Left lung (tissue), 10 donors: ENCODE data around the gene FDXR. TPM values are rescaled to one million over a fixed set of nuclear protein-coding genes. Genes with fewer than 3 reads are reported as not detected.

Experiments
- ATAC-seq: fragments of 200-7000 bp; cut with Tn5 transposase; one replicate; pipeline ENCODE4 v1.9.1; 2020; ENCODE audit warnings: moderate library complexity
- DNase-seq, 4 donors: peaks; one replicate each; pipeline ENCODE4 v3.0.0-alpha.2; 2013 to 2020
- H3K27ac ChIP-seq, 2 donors: fragments of 200-600 bp; sonication (generic) in 1 of 2; one replicate each; pipeline versions ENCODE4 v1.5.0 to v1.8.0; 2020 to 2021
- H3K27me3 ChIP-seq, 2 donors: fragments of 200-600 bp; sonication (generic) in 1 of 2; one replicate each; pipeline versions ENCODE4 v1.5.0 to v1.8.0; 2020 to 2021
- H3K36me3 ChIP-seq, 2 donors: fragments of 200-600 bp; sonication (generic) in 1 of 2; one replicate each; pipeline versions ENCODE4 v1.5.0 to v1.8.0; 2020 to 2021
- H3K4me1 ChIP-seq, 2 donors: fragments of 200-600 bp; one replicate each; pipeline ENCODE4 v1.8.0; 2021
- H3K4me3 ChIP-seq, 2 donors: fragments of 200-600 bp; sonication (generic) in 1 of 2; one replicate each; pipeline versions ENCODE4 v1.5.0 to v1.8.0; 2020 to 2021; ENCODE audit warnings: mild to moderate bottlenecking in 1 of 2
- H3K9me3 ChIP-seq, 2 donors: fragments of 200-600 bp; sonication (generic) in 1 of 2; one replicate each; pipeline versions ENCODE4 v1.5.0 to v1.8.0; 2020 to 2021
- intact Hi-C, 2 donors: fragments of 100-400 bp; cut with DNase I; formaldehyde crosslinking; loops; one replicate each; pipeline versions ENCODE4 v1.11.2 to v1.14.2; 2022
- polyA plus RNA-seq, 6 donors: library from polyadenylated mRNA; unstranded; fragments of 120-200 nt; gene quantifications; one replicate each; pipeline ENCODE4 v1.2.1, GENCODE V29; 2013; ENCODE audit not compliant: insufficient read length in 6 of 6
- total RNA-seq, 2 donors: library from RNA; stranded (reverse); fragmentation: NEBNext Ultra II Directional; extraction: Animal tissue kit (Norgen Biotek cat#: 25700); gene quantifications; one replicate each; pipeline ENCODE4 v1.2.1, GENCODE V29; 2021
- TF ChIP-seq, protein P1 (sequence below), 2 donors: fragments of 200-600 bp; sonication (generic) in 1 of 2; IDR thresholded peaks; one replicate each; pipeline versions ENCODE4 v1.5.0 to v1.8.0; 2021; ENCODE audit warnings: antibody characterized with exemption in 2 of 2
- donor health status: DM: no; HTN: yes; CAD: no.
- donor health status: DM: no; HTN: no; CAD: no.

FDXR gene
- total and polyA plus RNA-seq, 8 donors, result 5.3 to 17.2 (median 7.2) TPM

DNA sequence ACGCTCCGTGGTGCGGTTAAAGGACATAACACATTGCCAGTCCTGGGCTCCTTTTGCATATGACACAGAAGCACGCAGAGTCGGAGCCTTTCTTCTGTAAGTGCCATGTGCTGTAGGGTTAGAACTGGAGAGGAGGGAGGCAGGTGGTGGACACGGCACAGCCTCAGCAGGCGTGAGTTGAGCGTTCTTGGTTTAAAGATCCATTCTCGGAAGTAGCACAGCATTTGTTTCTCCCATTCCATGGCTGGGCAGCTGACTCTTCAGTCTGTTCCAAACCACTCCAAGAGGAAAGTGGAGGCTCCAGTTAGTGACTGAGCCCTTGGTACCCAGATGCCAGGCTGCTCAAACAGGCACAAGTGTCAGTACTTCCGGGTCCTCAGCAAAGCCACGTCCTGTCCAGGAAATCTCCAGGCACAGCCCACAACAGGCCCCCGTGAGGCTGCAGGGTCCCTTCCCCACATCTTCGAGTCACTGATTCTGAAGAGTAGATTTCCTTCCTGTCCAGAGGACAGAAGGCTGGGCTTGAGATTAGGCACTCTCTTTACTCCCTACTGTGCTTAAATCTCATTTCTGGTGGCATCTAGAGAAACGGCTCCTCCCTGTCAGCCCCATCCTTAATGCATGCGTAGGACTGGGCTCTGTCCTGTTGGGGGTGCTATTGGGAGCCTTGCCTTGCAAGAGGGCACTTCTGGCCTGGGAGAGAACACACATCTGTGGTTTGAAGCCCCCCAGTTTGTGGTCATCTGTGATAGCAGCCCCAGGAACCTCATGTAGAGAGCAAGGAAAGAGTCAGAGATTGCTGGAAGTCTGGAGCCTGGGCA lies 57.0 kb downstream of the FDXR start:
- peaks cover 0 to 27% of the 10 kb centered on the region in 2 donors for H3K4me1 ChIP-seq
- H3K4me3 ChIP-seq, result no peak overlapping the region
- H3K27ac ChIP-seq, result peak overlapping the region in 1 of 2 donors; percentile 19
- DNase-seq (no peak), ATAC-seq (peak; percentile 32)
- H3K36me3 ChIP-seq, result peaks cover 0 to 35% of the 10 kb centered on the region in 2 donors
- no peaks in the 10 kb centered on the region for H3K27me3 ChIP-seq
- no peaks in the 10 kb centered on the region for H3K9me3 ChIP-seq
- TF ChIP-seq, protein P1, sequence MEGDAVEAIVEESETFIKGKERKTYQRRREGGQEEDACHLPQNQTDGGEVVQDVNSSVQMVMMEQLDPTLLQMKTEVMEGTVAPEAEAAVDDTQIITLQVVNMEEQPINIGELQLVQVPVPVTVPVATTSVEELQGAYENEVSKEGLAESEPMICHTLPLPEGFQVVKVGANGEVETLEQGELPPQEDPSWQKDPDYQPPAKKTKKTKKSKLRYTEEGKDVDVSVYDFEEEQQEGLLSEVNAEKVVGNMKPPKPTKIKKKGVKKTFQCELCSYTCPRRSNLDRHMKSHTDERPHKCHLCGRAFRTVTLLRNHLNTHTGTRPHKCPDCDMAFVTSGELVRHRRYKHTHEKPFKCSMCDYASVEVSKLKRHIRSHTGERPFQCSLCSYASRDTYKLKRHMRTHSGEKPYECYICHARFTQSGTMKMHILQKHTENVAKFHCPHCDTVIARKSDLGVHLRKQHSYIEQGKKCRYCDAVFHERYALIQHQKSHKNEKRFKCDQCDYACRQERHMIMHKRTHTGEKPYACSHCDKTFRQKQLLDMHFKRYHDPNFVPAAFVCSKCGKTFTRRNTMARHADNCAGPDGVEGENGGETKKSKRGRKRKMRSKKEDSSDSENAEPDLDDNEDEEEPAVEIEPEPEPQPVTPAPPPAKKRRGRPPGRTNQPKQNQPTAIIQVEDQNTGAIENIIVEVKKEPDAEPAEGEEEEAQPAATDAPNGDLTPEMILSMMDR (IDR thresholded peaks at IDR 0.05), result no peak
- intact Hi-C loops, result no loop called here

DNA sequence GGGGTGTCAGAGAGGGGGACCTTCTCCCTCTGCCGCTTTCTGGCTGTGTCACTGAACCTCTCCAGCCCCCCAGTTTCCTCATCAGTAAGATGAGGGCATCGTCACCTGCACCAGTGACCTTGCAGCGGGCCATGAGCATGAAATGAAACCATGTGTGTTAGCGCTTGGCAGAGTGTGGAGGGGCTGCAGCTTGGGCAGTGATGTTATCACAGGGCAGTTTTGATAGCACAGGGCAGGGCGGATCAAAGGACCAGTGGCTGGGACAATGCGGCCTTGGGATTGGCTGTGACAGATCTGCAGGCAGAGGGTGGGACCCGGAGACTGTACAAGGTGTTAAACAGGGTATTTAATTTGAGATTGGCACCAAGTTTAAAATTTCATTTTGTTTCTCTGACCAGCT lies 57.7 kb downstream of the FDXR start:
- peaks cover 0 to 27% of the 10 kb centered on the region in 2 donors for H3K4me1 ChIP-seq
- ATAC-seq (no peak), DNase-seq (no peak)
- TF ChIP-seq, protein P1 (IDR thresholded peaks at IDR 0.05), result no peak
- H3K4me3 ChIP-seq, result no peak overlapping the region
- no peaks in the 10 kb centered on the region for H3K27me3 ChIP-seq
- H3K27ac ChIP-seq, result peak overlapping the region in 1 of 2 donors; percentile 19
- H3K9me3 ChIP-seq, result no peaks in the 10 kb centered on the region
- peaks cover 0 to 32% of the 10 kb centered on the region in 2 donors for H3K36me3 ChIP-seq
- intact Hi-C loops, result no loop called here

DNA sequence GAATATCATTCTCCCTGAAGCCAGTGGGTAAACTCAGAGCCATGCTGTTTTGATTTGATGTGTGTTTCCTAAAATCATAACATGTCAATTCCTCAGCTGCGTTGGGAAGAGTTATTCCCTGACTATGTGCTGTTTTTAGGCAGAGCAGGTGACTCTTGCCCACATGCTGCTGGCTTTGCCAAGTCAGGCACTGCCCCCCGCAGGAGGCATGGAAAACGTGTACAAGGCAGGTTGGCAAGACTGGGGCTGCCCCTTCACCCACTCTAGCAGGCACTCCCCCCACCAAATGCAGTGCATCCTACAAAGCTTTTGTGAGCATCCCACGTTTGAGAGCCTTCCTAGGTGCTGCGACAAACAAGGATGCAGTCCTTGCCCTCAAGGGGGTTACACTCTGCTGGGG lies 58.3 kb downstream of the FDXR start:
- peaks cover 0 to 27% of the 10 kb centered on the region in 2 donors for H3K4me1 ChIP-seq
- H3K9me3 ChIP-seq, result no peaks in the 10 kb centered on the region
- peak in 1 of 4 donors; percentile 34 for DNase-seq
- TF ChIP-seq, protein P1 (IDR thresholded peaks at IDR 0.05), result no peak
- ATAC-seq, result no peak
- intact Hi-C loops, result no loop called here
- no peak overlapping the region for H3K27ac ChIP-seq
- H3K4me3 ChIP-seq, result no peak overlapping the region
- no peaks in the 10 kb centered on the region for H3K27me3 ChIP-seq
- peaks cover 0 to 30% of the 10 kb centered on the region in 2 donors for H3K36me3 ChIP-seq

Other genes with a start within 250 kb of the FDXR start
- gene CD300E, start 249.3 kb downstream of the FDXR start, total RNA-seq, result 10 to 100 TPM in 1 of 2 donors, 1 to 10 TPM in 1; 3.2 to 28.7 TPM
- under 1 TPM; 0.24 to 0.74 (median 0.42) TPM for gene CD300E, start 249.3 kb downstream of the FDXR start, polyA plus RNA-seq
- 10 to 100 TPM; 18.7 to 26.7 TPM for gene CD300LF, start 160.1 kb downstream of the FDXR start, total RNA-seq
- gene CD300LF, start 160.1 kb downstream of the FDXR start, polyA plus RNA-seq, result under 1 TPM; 0.33 to 0.85 (median 0.63) TPM
- 1 to 10 TPM; 3.2 to 4.8 TPM for gene RAB37, start 135.7 kb downstream of the FDXR start, total RNA-seq
- 10 to 100 TPM in 5 of 6 donors, 1 to 10 TPM in 1; 9.4 to 11.2 (median 10.5) TPM for gene RAB37, start 135.7 kb downstream of the FDXR start, polyA plus RNA-seq
- gene NHERF1, start 124.4 kb downstream of the FDXR start, total RNA-seq, result 10 to 100 TPM; 25.5 to 37.5 TPM
- gene NHERF1, start 124.4 kb downstream of the FDXR start, polyA plus RNA-seq, result 10 to 100 TPM; 44.9 to 65.5 (median 52.2) TPM
- 10 to 100 TPM; 42.8 to 45.8 TPM for gene NAT9, start 96.6 kb downstream of the FDXR start, total RNA-seq
- 10 to 100 TPM; 40.3 to 52.8 (median 47.9) TPM for gene NAT9, start 96.6 kb downstream of the FDXR start, polyA plus RNA-seq
- gene GRIN2C, start 13.1 kb downstream of the FDXR start, total RNA-seq, result under 1 TPM in 1 of 2 donors, not detected in 1; 0.26 TPM
- under 1 TPM; 0.15 to 0.43 (median 0.26) TPM for gene GRIN2C, start 13.1 kb downstream of the FDXR start, polyA plus RNA-seq
- gene FADS6, start 20.6 kb upstream of the FDXR start, total RNA-seq, result not detected
- under 1 TPM in 5 of 6 donors, not detected in 1; 0.07 to 0.28 (median 0.15) TPM for gene FADS6, start 20.6 kb upstream of the FDXR start, polyA plus RNA-seq
- not detected for gene USH1G, start 50.3 kb upstream of the FDXR start, total RNA-seq
- under 1 TPM in 5 of 6 donors, not detected in 1; 0.06 to 0.13 (median 0.12) TPM for gene USH1G, start 50.3 kb upstream of the FDXR start, polyA plus RNA-seq
- not detected for gene OTOP2, start 51.3 kb upstream of the FDXR start, total RNA-seq
- gene OTOP2, start 51.3 kb upstream of the FDXR start, polyA plus RNA-seq, result not detected
- not detected for gene OTOP3, start 62.9 kb upstream of the FDXR start, total RNA-seq
- gene OTOP3, start 62.9 kb upstream of the FDXR start, polyA plus RNA-seq, result not detected
- gene HID1, start 99.8 kb upstream of the FDXR start, total RNA-seq, result 10 to 100 TPM; 32.1 to 39.7 TPM
- 10 to 100 TPM; 58.0 to 75.8 (median 67.2) TPM for gene HID1, start 99.8 kb upstream of the FDXR start, polyA plus RNA-seq
- gene CDR2L, start 114.6 kb upstream of the FDXR start, total RNA-seq, result 10 to 100 TPM; 22.9 to 41.2 TPM
- 10 to 100 TPM; 10.3 to 17.8 (median 13.8) TPM for gene CDR2L, start 114.6 kb upstream of the FDXR start, polyA plus RNA-seq
- 10 to 100 TPM; 25.7 to 32.8 TPM for gene MRPL58, start 139.7 kb upstream of the FDXR start, total RNA-seq
- 10 to 100 TPM; 18.8 to 25.1 (median 21.0) TPM for gene MRPL58, start 139.7 kb upstream of the FDXR start, polyA plus RNA-seq
- gene ATP5PD, start 174.0 kb upstream of the FDXR start, total RNA-seq, result 100 to 1,000 TPM; 203 to 215 TPM
- gene ATP5PD, start 174.0 kb upstream of the FDXR start, polyA plus RNA-seq, result 100 to 1,000 TPM; 199 to 237 (median 213) TPM
- gene KCTD2, start 174.2 kb upstream of the FDXR start, total RNA-seq, result 10 to 100 TPM; 20.6 to 20.8 TPM
- gene KCTD2, start 174.2 kb upstream of the FDXR start, polyA plus RNA-seq, result 10 to 100 TPM; 25.0 to 32.0 (median 27.2) TPM
- gene SLC16A5, start 215.0 kb upstream of the FDXR start, total RNA-seq, result 10 to 100 TPM; 36.8 to 45.1 TPM
- gene SLC16A5, start 215.0 kb upstream of the FDXR start, polyA plus RNA-seq, result 10 to 100 TPM; 18.5 to 26.8 (median 23.0) TPM
- gene ARMC7, start 237.0 kb upstream of the FDXR start, total RNA-seq, result 10 to 100 TPM; 18.3 to 19.3 TPM
- gene ARMC7, start 237.0 kb upstream of the FDXR start, polyA plus RNA-seq, result 10 to 100 TPM; 13.2 to 15.5 (median 14.8) TPM